ENCODE data around the gene CAND1. TPM values are rescaled to one million over a fixed set of nuclear protein-coding genes. Genes with fewer than 3 reads are reported as not detected.

The CAND1 gene
- total RNA-seq, 1 donor from 2014 or later, result 104 TPM

GRCh38 chr12:67323007-67323406 lies 53.8 kb downstream of the CAND1 start:
- DNase-seq (no peak), ATAC-seq (peak in 1 of 2 donors; percentile 11)
- no peak overlapping the region for H3K4me3 ChIP-seq
- no peak for TF ChIP-seq CTCF (IDR thresholded peaks at IDR 0.05)
- intact Hi-C loops (cut with DNase I), result no loop called here
- H3K9me3 ChIP-seq, result no peaks in the 10 kb centered on the region
- H3K27ac ChIP-seq, result no peak overlapping the region
- no peaks in the 10 kb centered on the region for H3K27me3 ChIP-seq (ENCODE audit: low read depth)
- H3K36me3 ChIP-seq, result peaks cover 6% of the 10 kb centered on the region
- H3K4me1 ChIP-seq, result no peaks in the 10 kb centered on the region

- no peak for TF ChIP-seq CTCF (IDR thresholded peaks at IDR 0.05)
- ATAC-seq (no peak), DNase-seq (no peak)
Measured at GRCh38 chr12:67326637-67327036, 57.5 kb downstream of the CAND1 start.

GRCh38 chr12:67327466-67327865 lies 58.3 kb downstream of the CAND1 start:
- intact Hi-C loops (cut with DNase I), result no loop called here

More at GRCh38 chr12:67326637-67327036, 57.5 kb downstream of the CAND1 start:
- Histone ChIP-seq H3K4me3 (no peak overlapping the region), H3K9me3 (no peaks in the 10 kb centered on the region), H3K36me3 (no peaks in the 10 kb centered on the region), H3K27me3 (ENCODE audit: low read depth) (no peaks in the 10 kb centered on the region), H3K4me1 (no peaks in the 10 kb centered on the region), H3K27ac (no peak overlapping the region)
- intact Hi-C loops (cut with DNase I), result no loop called here

GRCh38 chr12:67331123-67331522 lies 62.0 kb downstream of the CAND1 start:
- intact Hi-C loops (cut with DNase I), result no loop called here
- Histone ChIP-seq H3K27ac (no peak overlapping the region), H3K9me3 (no peaks in the 10 kb centered on the region), H3K36me3 (no peaks in the 10 kb centered on the region), H3K4me1 (no peaks in the 10 kb centered on the region), H3K4me3 (no peak overlapping the region), H3K27me3 (ENCODE audit: low read depth) (no peaks in the 10 kb centered on the region)
- DNase-seq, result no peak
- no peak for TF ChIP-seq CTCF (IDR thresholded peaks at IDR 0.05)
- ATAC-seq, result no peak

More at GRCh38 chr12:67327466-67327865, 58.3 kb downstream of the CAND1 start:
- H3K4me1 ChIP-seq, result no peaks in the 10 kb centered on the region
- H3K36me3 ChIP-seq, result no peaks in the 10 kb centered on the region
- no peak overlapping the region for H3K4me3 ChIP-seq
- no peaks in the 10 kb centered on the region for H3K27me3 ChIP-seq (ENCODE audit: low read depth)
- TF ChIP-seq CTCF (IDR thresholded peaks at IDR 0.05), result no peak
- H3K27ac ChIP-seq, result no peak overlapping the region
- ATAC-seq (no peak), DNase-seq (no peak)
- no peaks in the 10 kb centered on the region for H3K9me3 ChIP-seq

GRCh38 chr12:67331828-67332227 lies 62.7 kb downstream of the CAND1 start:
- no peak for DNase-seq
- Histone ChIP-seq H3K27me3 (ENCODE audit: low read depth) (no peaks in the 10 kb centered on the region), H3K4me1 (no peaks in the 10 kb centered on the region), H3K4me3 (no peak overlapping the region), H3K36me3 (no peaks in the 10 kb centered on the region), H3K9me3 (no peaks in the 10 kb centered on the region), H3K27ac (no peak overlapping the region)
- intact Hi-C loops (cut with DNase I), result no loop called here
- ATAC-seq, result no peak
- no peak for TF ChIP-seq CTCF (IDR thresholded peaks at IDR 0.05)

GRCh38 chr12:67333649-67334048 lies 64.5 kb downstream of the CAND1 start:
- TF ChIP-seq CTCF (IDR thresholded peaks at IDR 0.05), result no peak
- DNase-seq (no peak), ATAC-seq (no peak)
- Histone ChIP-seq H3K36me3 (no peaks in the 10 kb centered on the region), H3K4me3 (no peak overlapping the region), H3K27me3 (ENCODE audit: low read depth) (no peaks in the 10 kb centered on the region), H3K9me3 (peaks cover 14% of the 10 kb centered on the region), H3K4me1 (no peaks in the 10 kb centered on the region), H3K27ac (no peak overlapping the region)
- intact Hi-C loops (cut with DNase I), result no loop called here
